Measurements from ENCODE around the gene NOD1.

DNA sequence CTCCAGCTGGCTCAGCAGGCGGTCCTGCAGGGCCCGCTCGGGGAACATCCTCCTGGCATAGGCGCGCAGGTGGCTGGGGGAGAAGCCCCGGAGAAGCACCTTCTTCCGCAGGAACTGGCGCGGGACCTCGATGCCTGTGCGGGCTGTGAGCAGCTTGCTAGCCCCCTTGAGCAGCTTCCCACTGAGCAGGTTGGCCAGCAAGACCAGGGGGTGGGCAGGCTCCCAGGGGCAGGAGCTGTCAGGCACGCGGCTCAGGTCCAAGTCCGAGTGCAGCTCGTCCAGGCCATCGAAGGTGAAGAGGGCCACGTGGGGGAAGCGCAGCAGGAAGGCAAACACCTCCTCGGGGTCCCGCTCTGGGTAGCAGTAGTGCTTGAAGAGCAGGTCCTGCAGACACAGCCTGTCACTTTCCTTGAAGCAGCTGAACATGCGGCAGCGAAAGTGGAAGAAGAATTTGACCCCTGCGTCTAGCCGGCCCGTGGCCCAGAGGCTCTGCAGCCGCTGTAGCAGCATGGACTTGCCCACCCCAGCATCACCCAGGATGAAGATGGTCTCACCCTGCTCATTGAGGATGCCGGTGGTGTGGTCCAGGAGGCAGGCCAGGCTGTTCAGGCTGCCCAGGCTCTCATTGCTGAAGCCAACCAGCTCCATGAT is 26.2 kb downstream of the NOD1 start:
- no peak for TF ChIP-seq POLR2AphosphoS5 (IDR thresholded peaks at IDR 0.05; ENCODE audit: low read depth, low read length)
- no peak for TF ChIP-seq TAF1 (IDR thresholded peaks at IDR 0.05; ENCODE audit: low read depth, low read length)
- TF ChIP-seq POLR2A (IDR thresholded peaks at IDR 0.05; ENCODE audit: low read depth, low read length) = no peak
- no peak for TF ChIP-seq SPI1 (IDR thresholded peaks at IDR 0.05; ENCODE audit: low read depth, low read length)
- no peak for TF ChIP-seq PAX5 (IDR thresholded peaks at IDR 0.05; ENCODE audit: insufficient read depth, low read length, severe bottlenecking)
- no peak for TF ChIP-seq POU2F2 (IDR thresholded peaks at IDR 0.05; ENCODE audit: low read depth, low read length)
